Calu3 (cell line): ENCODE measurements around the gene ABCB1. TPM values are rescaled to one million over a fixed set of nuclear protein-coding genes. Genes with fewer than 3 reads are reported as not detected.
A peak's percentile ranks its signal among the peaks of the same experiment; 100 is the strongest.
"Not testable (repeated sequence)": the region's sequence is repeated elsewhere in the genome, so short reads cannot be mapped to it uniquely, and the experiment has no call there.

Source experiments
- BruUV-seq: library from RNA; stranded (reverse); fragments of 400-500 nt; replicated peaks from 2 replicates; lab custom pipeline; 2021; lab: Mats Ljungman, UMichigan
- CTCF ChIA-PET: fragments of 300-600 bp; sonication (Branson Sonifier 250); formaldehyde crosslinking; loops from one replicate; lab custom pipeline; 2022; ENCODE audit warnings: antibody characterized with exemption; lab: Charles Lee
- DNase-seq: peaks from one replicate; pipeline ENCODE4 v3.0.0; 2022
- H3K27ac Mint-ChIP-seq: one replicate; pipeline ENCODE4 v1.8.0; 2022; ENCODE audit warnings: mixed read lengths; ENCODE audit not compliant: unreplicated experiment
- H3K27me3 Mint-ChIP-seq: one replicate; pipeline ENCODE4 v1.8.0; 2022; ENCODE audit warnings: mixed read lengths; ENCODE audit not compliant: unreplicated experiment
- H3K36me3 Mint-ChIP-seq: one replicate; pipeline ENCODE4 v1.8.0; 2022; ENCODE audit warnings: mild to moderate bottlenecking, moderate library complexity, mixed read lengths; ENCODE audit not compliant: insufficient read depth, unreplicated experiment
- H3K4me1 Mint-ChIP-seq: one replicate; pipeline ENCODE4 v1.8.0; 2022; ENCODE audit warnings: mild to moderate bottlenecking, low read depth, mixed read lengths; ENCODE audit not compliant: unreplicated experiment
- H3K4me3 Mint-ChIP-seq: one replicate; pipeline ENCODE4 v1.8.0; 2022; ENCODE audit warnings: mild to moderate bottlenecking, low read depth, moderate library complexity, mixed read lengths; ENCODE audit not compliant: unreplicated experiment
- H3K9me3 Mint-ChIP-seq: one replicate; pipeline ENCODE4 v1.8.0; 2022; ENCODE audit warnings: low read depth, mixed read lengths; ENCODE audit not compliant: unreplicated experiment
- CTCF ChIP-seq: fragments of 200-600 bp; IDR thresholded peaks from one replicate; pipeline ENCODE4 v1.8.0; 2022; ENCODE audit warnings: antibody characterized with exemption; ENCODE audit not compliant: unreplicated experiment
- intact Hi-C: fragments of 100-400 bp; cut with micrococcal nuclease; formaldehyde crosslinking; loops from one replicate; pipeline ENCODE4 v1.10.0; 2022; ENCODE audit not compliant: unreplicated experiment
- total RNA-seq: library from RNA; stranded (reverse); gene quantifications from 2 replicates; pipeline ENCODE4 v1.2.3, GENCODE V29; 2022

Gene ABCB1
- total RNA-seq, 1 experiment from 2014 or later, result 5.7 TPM

GRCh38 chr7:87474533-87475358 is 125.9 kb downstream of the ABCB1 start:
- peaks cover 38% of the 10 kb centered on the region for H3K27me3 Mint-ChIP-seq
- TF ChIP-seq CTCF, result no peak
- no peaks in the 10 kb centered on the region for H3K36me3 Mint-ChIP-seq
- intact Hi-C loops, result no loop called here
- DNase-seq, result no peak
- CTCF ChIA-PET, result no interaction called here
- H3K4me3 Mint-ChIP-seq, result peak overlapping the region; percentile 25
- no TSS peak for BruUV-seq
- H3K9me3 Mint-ChIP-seq, result no peaks in the 10 kb centered on the region
- H3K27ac Mint-ChIP-seq, result no peak overlapping the region
- H3K4me1 Mint-ChIP-seq, result no peaks in the 10 kb centered on the region

GRCh38 chr7:87473986-87474385 is 126.7 kb downstream of the ABCB1 start:
- Mint-ChIP-seq H3K4me3 (no peak overlapping the region), H3K36me3 (no peaks in the 10 kb centered on the region)
- CTCF ChIA-PET, result no interaction called here

GRCh38 chr7:87473192-87473591 is 127.5 kb downstream of the ABCB1 start:
- Mint-ChIP-seq H3K9me3 (no peaks in the 10 kb centered on the region), H3K4me1 (no peaks in the 10 kb centered on the region), H3K36me3 (no peaks in the 10 kb centered on the region), H3K27me3 (peaks cover 38% of the 10 kb centered on the region), H3K4me3 (no peak overlapping the region), H3K27ac (no peak overlapping the region)
- TF ChIP-seq CTCF, result no peak
- DNase-seq, result no peak
- BruUV-seq, result no TSS peak
- intact Hi-C loops, result no loop called here
- CTCF ChIA-PET, result no interaction called here

More at GRCh38 chr7:87473986-87474385, 126.7 kb downstream of the ABCB1 start:
- Mint-ChIP-seq H3K4me1 (no peaks in the 10 kb centered on the region), H3K27me3 (peaks cover 38% of the 10 kb centered on the region), H3K27ac (no peak overlapping the region), H3K9me3 (no peaks in the 10 kb centered on the region)
- no peak for TF ChIP-seq CTCF
- BruUV-seq, result no TSS peak
- intact Hi-C loops, result no loop called here
- DNase-seq, result no peak

GRCh38 chr7:87471473-87471872 is 129.2 kb downstream of the ABCB1 start:
- intact Hi-C loops, result no loop called here
- TF ChIP-seq CTCF, result no peak

GRCh38 chr7:87469204-87469603 is 131.5 kb downstream of the ABCB1 start:
- DNase-seq, CTCF ChIA-PET, H3K4me3 Mint-ChIP-seq, H3K27ac Mint-ChIP-seq, H3K36me3 Mint-ChIP-seq, intact Hi-C loops, H3K9me3 Mint-ChIP-seq, H3K4me1 Mint-ChIP-seq, BruUV-seq: not testable (repeated sequence)
- H3K27me3 Mint-ChIP-seq, result peaks cover 17% of the 10 kb centered on the region

More at GRCh38 chr7:87471473-87471872, 129.2 kb downstream of the ABCB1 start:
- Mint-ChIP-seq H3K4me1 (no peaks in the 10 kb centered on the region), H3K9me3 (no peaks in the 10 kb centered on the region), H3K27me3 (peaks cover 32% of the 10 kb centered on the region), H3K4me3 (no peak overlapping the region), H3K36me3 (no peaks in the 10 kb centered on the region), H3K27ac (no peak overlapping the region)
- no peak for DNase-seq
- CTCF ChIA-PET, result no interaction called here
- BruUV-seq, result no TSS peak

- peak overlapping the region; percentile 49 for H3K4me3 Mint-ChIP-seq
- H3K9me3 Mint-ChIP-seq, DNase-seq, CTCF ChIA-PET, H3K27ac Mint-ChIP-seq, intact Hi-C loops, H3K4me1 Mint-ChIP-seq, H3K36me3 Mint-ChIP-seq, BruUV-seq, H3K27me3 Mint-ChIP-seq: not testable (repeated sequence)
Measured at GRCh38 chr7:87465534-87465880, 135.2 kb downstream of the ABCB1 start.
